Superior temporal gyrus (tissue), 1 donor: ENCODE results near the gene SDHAF4.
"Not testable (repeated sequence)": the region's sequence is repeated elsewhere in the genome, so short reads cannot be mapped to it uniquely, and the experiment has no call there.

Experiments used
- DNase-seq: peaks from one replicate; pipeline ENCODE4 v3.0.0-alpha.2; 2016; ENCODE audit errors: extremely low spot score

SDHAF4 gene

DNA sequence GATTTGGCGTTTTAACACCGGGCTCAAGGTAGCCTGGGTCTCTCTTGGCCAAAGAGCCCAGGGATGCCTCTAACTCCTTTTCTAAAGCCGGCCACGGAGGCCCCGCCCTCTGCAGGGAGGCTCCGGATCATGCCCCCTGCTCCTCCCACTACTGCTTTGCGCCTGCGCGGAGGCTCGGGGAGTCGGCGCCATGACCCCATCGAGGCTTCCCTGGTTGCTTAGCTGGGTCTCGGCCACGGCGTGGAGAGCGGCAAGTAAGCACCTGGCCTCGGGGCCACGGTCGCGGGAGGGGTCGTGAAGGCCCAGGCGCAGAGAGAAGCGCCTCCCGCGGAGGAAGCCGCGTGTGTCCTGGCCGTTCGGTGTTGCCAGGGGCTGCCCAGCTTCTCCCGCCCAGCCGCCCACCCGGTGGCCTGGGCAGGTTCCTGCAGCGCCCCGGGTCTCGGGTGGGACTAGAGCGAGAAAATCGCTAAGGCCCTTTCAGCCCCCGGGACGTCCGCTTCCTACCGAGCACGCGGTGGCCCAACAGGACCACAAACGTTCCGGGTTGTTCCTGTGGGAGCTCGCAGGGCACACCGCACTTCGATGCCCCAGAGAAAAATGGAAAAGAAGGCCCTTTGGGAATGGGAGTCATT, at the start of gene SDHAF4:
SDHAF4 (plus strand) TSS at position 180 of the 632 bp plus-strand sequence; CDS start at position 191, 11 bp downstream.
- DNase-seq: peak; percentile 96

DNA sequence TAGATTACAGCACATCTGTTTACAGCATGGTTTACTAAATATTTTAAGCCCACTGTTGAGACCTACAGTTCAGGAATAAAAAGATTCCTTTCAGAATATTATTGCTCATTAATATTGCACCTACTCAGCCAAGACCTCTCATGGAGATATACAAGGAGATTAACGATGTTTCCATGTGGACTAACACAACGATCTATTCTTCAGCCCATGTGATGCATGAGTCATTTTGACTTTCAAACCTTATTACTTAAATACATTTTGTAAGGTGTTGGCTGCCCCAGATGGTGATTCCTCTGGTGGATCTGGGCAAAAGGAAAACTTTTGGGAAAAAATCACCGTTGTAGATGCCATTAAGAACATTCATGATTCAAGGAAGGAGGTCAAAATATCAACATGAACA, 48.0 kb upstream of the SDHAF4 start:
- no peak for DNase-seq

DNA sequence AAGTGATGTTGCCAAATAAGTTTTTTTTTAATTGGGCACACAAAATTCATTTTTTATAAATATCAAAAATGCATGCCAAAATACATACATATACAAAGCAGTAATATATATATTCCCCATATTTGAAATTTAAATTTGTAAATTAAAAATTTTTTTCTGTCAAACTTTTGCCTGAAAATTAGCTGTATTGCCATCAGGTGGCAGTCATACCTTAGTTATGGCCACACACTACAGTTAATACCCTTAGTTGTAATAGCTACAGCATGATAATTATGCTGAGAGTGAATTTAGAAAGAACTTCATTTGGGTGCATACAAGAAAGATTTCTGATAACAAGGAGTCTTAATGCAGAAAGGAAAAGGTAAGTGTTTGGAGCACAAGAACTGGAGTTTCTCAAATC, 46.2 kb upstream of the SDHAF4 start:
- no peak for DNase-seq

- no peak for DNase-seq
Measured at GRCh38 chr6:70524721-70525286, 41.9 kb upstream of the SDHAF4 start.

GRCh38 chr6:70527071-70527737, 39.5 kb upstream of the SDHAF4 start:
- DNase-seq: no peak

GRCh38 chr6:70530023-70530422, 36.7 kb upstream of the SDHAF4 start:
- no peak for DNase-seq

DNA sequence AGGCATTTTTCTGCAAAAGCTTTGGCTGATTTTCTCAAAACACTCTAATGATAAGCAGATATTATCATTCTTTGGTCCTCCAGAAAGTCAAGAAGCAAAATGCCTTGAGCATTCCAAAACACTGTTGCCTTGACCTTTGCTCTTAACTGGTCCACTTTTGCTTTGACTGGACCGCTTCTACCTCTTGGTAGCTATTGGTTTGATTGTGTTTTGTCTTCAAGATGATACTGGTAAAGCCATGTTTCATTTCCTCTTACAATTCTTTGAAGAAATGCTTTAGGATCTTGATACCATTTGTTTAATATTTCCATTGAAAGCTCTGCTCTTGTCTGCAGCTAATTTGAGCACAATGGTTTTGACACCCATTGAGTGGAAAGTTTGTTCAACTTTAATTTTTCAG, 35.6 kb upstream of the SDHAF4 start:
- no peak for DNase-seq

DNA sequence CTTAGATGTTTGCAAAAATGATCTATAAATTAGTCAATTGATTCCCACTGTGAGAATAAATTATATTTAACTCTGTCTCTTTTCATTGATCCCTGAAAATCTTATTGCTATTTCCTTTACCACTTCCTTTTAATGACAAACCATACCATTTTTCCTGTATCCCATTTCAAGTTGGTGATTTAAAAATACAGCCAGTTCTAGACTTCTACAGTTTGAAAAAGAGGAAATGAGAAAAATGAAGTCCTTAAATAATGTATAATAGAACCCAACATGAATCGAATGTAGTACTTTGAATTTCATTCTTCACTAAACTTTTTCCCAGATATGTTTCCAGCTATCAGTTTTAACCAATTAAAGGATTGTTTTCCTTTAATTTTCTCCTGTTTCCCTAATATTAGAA, 29.5 kb upstream of the SDHAF4 start:
- no peak for DNase-seq

DNA sequence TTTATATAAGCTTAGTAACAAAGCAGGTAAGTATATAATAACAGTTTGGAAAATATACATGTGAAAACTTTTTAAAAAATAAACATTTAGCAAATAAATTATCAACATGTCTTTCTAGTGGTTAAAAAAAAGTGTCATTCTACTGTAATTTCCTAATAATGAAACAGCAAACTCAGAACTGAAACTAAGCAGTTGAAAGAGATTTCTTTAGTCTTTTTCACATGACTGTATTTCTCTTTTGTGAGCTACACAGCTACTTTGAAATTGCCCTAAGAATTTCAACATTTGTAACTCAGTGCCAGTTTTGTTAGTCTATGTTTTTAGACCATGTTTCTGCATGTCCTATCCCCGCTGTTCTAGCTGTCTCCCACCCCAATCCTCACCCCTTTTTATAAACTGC, 28.4 kb upstream of the SDHAF4 start:
- no peak for DNase-seq

- DNase-seq: peak; percentile 67
Measured at GRCh38 chr6:70547313-70547712, 19.4 kb upstream of the SDHAF4 start.

- no peak for DNase-seq
Measured at GRCh38 chr6:70547905-70548304, 18.8 kb upstream of the SDHAF4 start.

GRCh38 chr6:70549327-70549726, 17.4 kb upstream of the SDHAF4 start:
- DNase-seq: no peak

DNA sequence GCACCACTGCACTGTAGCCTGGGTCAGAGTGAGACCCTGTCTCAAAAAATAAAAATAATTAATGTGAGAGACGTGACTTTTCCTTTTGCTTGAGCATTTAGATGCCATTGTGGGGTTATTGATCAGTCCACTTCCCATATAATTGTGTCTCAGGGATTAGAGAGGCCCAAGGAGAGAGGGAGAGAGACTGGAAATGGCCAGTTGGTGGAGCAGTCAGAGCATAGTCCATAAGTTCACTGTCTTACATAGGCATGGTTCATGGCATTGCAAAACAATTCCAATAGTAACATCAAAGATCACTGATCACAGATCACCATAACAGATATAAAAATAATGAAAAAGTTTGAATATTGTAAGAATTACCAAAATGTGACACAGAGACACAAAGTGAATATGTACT, 15.2 kb upstream of the SDHAF4 start:
- DNase-seq: no peak

DNA sequence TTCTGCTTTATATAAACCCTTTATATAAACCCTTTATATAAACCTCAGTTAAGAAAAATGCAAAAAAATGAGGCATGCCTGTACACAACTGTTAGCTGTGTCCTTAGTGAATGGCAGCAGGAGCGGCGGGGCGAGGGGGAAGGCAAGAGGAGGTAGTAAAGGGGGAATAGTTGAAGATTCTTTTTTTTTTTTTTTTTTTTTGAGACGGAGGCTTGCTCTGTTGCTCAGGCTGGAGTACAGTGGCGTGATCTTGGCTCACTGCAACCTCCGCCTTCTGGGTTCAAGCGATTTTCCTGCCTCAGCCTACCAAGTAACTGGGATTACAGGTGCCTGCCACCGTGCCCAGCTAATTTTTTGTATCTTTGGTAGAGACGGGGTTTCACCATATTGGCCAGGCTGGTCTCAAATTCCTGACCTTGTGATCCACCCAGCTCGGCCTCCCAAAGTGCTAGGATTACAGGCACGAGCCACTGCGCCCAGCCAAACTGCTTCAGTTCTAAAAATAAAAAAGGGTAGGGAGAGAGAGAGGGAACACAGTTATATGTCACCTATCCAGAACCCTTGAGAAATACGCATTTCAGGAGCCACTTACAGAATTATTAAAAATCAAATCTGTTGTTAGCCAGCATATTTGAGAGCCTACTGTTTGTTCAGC, 14.3 kb upstream of the SDHAF4 start:
- not testable (repeated sequence) for DNase-seq

DNA sequence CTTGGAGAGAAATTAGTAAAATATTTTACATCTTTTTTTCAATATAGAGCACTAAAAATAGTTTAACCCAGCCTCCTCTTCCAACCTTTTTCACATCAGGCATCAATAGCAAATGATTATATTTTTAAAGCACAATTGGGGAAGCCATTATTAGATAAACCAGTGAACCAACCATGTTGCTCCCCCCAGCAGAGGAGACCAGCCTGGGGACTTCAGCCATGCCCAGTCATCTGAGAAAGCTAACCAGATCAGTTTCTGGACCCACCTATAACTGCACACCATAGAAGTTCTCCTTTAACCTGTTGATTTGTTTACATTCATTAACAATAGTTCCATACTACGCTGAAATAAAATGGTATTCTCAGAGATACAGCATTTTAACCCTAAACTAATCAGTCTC, 13.8 kb upstream of the SDHAF4 start:
- DNase-seq: no peak

GRCh38 chr6:70557998-70558397, 8.7 kb upstream of the SDHAF4 start:
- no peak for DNase-seq

DNA sequence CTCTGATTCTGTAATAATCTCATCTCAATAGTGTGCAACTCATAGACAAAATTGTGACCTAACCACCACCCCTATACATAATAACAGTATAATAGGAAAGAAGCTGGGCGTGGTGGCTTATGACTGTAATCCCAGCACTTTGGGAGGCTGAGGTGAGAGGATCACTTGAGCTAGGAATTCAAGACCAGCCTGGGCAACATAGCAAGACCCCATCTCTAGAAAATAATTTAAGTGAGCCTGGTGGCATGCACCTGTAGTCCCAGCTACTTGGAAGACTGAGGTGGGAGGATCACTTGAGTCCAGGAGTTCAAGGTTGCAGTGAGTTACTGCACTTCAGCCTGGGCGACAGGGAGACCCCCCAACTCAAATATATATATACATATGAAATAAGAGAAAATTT, 4.3 kb upstream of the SDHAF4 start:
- DNase-seq: not testable (repeated sequence)

- no peak for DNase-seq
Measured at GRCh38 chr6:70563530-70563929, 3.2 kb upstream of the SDHAF4 start.

DNA sequence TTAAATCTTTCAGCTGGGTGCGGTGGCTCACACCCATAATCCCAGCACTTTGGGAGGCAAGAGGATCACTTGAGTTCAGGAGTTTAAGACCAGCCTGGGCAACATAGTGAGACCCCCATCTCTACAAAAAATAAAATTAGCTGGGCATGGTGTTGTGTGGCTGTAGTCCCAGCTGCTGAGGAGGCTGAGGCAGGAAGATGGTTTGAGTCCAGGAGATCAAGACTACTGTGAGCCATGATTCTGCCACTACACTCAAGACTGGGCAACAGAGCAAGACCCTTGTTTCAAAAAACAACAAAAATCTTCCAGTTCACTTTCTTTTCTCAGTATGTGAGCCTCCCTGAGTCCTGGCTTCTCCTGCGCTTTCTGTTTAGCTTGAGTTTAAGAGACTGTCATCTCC, 7.9 kb downstream of the SDHAF4 start:
- no peak for DNase-seq

- no peak for DNase-seq
Measured at GRCh38 chr6:70575899-70576495, 9.3 kb downstream of the SDHAF4 start.

- DNase-seq: no peak
Measured at GRCh38 chr6:70586114-70586513, 19.4 kb downstream of the SDHAF4 start.

DNA sequence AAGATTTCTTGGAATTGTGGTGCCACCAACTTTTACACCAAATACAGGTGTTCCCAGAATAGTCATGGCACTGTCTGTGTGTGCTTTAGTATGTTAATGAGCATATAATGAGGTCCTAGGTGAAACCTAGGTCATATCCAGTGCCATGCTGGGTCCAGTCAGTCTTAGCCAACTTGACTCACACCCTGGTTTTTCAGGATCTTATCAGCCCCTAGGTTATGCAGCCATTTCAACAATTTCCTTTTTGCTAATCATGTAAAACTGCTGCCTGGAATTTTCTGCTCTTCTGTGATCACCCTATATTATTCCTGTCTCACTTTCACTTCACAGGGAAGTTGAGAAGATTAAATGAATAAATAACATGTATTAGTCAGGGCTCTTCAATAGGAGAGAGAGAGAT, 23.7 kb downstream of the SDHAF4 start:
- no peak for DNase-seq
